SU-DHL-6 (cell line): Measurements from ENCODE around the gene AGRP.

Source experiments
- H2AFZ ChIP-seq: fragments of 200-600 bp; sonication (generic); 2 replicates; pipeline ENCODE4 v1.6.1; 2014; ENCODE audit warnings: low read depth, mild to moderate bottlenecking, moderate library complexity, mixed read lengths, antibody characterized with exemption, low read length; ENCODE audit not compliant: severe bottlenecking
- H3F3A ChIP-seq: fragments of 200-600 bp; shearing (Covaris generic); 2 replicates; pipeline ENCODE4 v1.6.0; 2016; ENCODE audit warnings: antibody characterized with exemption, mild to moderate bottlenecking; ENCODE audit not compliant: insufficient read depth
- H3K27ac ChIP-seq: fragments of 200-600 bp; sonication (generic); 2 replicates; pipeline ENCODE4 v1.5.1; 2016; ENCODE audit warnings: low read depth, mild to moderate bottlenecking, low read length, moderate library complexity, mixed read lengths
- H3K27me3 ChIP-seq: fragments of 200-600 bp; sonication (generic), shearing (Covaris generic); 2 replicates; pipeline ENCODE4 v1.6.0; 2014; ENCODE audit warnings: mild to moderate bottlenecking, low read length
- H3K36me3 ChIP-seq: fragments of 200-600 bp; sonication (generic); 2 replicates; pipeline ENCODE4 v1.6.1; 2014; ENCODE audit warnings: mild to moderate bottlenecking, low read length, mixed read lengths
- H3K4me2 ChIP-seq: fragments of 300-600, 200-600 bp; shearing (Covaris generic), sonication (generic); 2 replicates; pipeline ENCODE4 v1.6.0; 2014; ENCODE audit warnings: low read length, low read depth, mild to moderate bottlenecking; ENCODE audit not compliant: poor library complexity, severe bottlenecking
- H3K4me3 ChIP-seq: fragments of 200-600 bp; sonication (generic); 2 replicates; pipeline ENCODE4 v1.5.1; 2014; ENCODE audit warnings: antibody characterized with exemption, low read length, mild to moderate bottlenecking, mixed read lengths; ENCODE audit not compliant: insufficient read depth, poor library complexity, severe bottlenecking
- H3K79me2 ChIP-seq: fragments of 200-600 bp; sonication (generic); 2 replicates; pipeline ENCODE4 v1.6.1; 2014; ENCODE audit warnings: mild to moderate bottlenecking, low read length, moderate library complexity; ENCODE audit not compliant: insufficient read depth
- H3K9ac ChIP-seq: fragments of 200-600 bp; sonication (generic); 2 replicates; pipeline ENCODE4 v1.7.0; 2014; ENCODE audit warnings: mild to moderate bottlenecking, low read length
- H3K9me2 ChIP-seq: fragments of 200-600 bp; sonication (generic); replicated peaks from 2 replicates; pipeline ENCODE4 v1.6.1; 2014; ENCODE audit warnings: low read length; ENCODE audit not compliant: insufficient read depth
- H3K9me3 ChIP-seq: fragments of 200-600 bp; sonication (generic); 2 replicates; pipeline ENCODE4 v1.6.1; 2014; ENCODE audit warnings: low read length, mixed read lengths; ENCODE audit not compliant: insufficient read depth
- H4K20me1 ChIP-seq: fragments of 200-600 bp; sonication (generic); 2 replicates; pipeline ENCODE4 v1.6.1; 2014; ENCODE audit warnings: low read depth, mild to moderate bottlenecking, antibody characterized with exemption, low read length, moderate library complexity, mixed read lengths
- EZH2phosphoT487 ChIP-seq: fragments of 200-600 bp; sonication (generic), shearing (Covaris generic); conservative IDR thresholded peaks from 2 replicates; pipeline ENCODE4 v1.6.1; 2018; ENCODE audit warnings: mild to moderate bottlenecking, antibody characterized with exemption, low read length, moderate library complexity, mixed read lengths
- TF ChIP-seq, protein P1 (sequence below): fragments of 200-600 bp; sonication (generic); IDR thresholded peaks from one replicate; pipeline ENCODE4 v1.5.1; 2017; ENCODE audit warnings: antibody characterized with exemption, mild to moderate bottlenecking, low read length, moderate library complexity; ENCODE audit not compliant: insufficient read depth, poor library complexity, severe bottlenecking

The AGRP gene

DNA sequence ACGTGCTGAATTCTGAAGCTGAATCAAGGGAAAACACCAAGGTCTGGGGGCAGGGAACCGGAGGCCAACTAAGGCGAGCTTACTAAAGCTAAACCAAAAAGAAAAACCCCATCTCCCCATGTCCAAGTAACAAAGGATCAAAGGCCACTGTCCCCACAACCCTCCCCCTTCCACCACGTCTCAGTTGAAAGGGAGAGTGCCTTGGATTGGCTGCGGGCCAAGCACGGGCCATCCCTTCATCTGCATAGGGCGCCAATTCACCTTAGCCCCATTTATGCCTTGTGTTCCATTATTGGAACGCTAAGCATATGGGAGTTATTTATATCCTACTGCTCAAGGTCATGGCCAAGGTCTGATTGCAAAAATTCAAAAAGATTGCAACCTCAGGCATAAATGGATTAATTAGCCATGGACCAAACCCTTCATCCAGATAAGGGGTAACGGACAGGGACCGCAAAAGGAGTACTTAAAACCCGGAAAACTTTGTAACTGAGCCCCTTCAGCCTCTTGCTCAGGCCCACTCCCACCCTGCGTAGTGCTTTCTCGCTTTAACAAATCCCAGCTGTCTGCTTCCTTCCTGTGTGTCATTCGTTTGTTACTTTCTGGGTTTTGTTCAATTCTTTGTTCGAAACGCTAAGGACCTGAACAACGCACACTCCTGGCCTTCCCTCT is 1.6 kb downstream of the AGRP start:
- H3K36me3 ChIP-seq, result no peaks in the 10 kb centered on the region
- peak overlapping the region; percentile 69 for H3K4me2 ChIP-seq
- no peaks in the 10 kb centered on the region for H3K9me2 ChIP-seq
- peaks cover 62% of the 10 kb centered on the region for H3K79me2 ChIP-seq
- no peaks in the 10 kb centered on the region for H4K20me1 ChIP-seq
- no peaks in the 10 kb centered on the region for H3K27me3 ChIP-seq
- peak overlapping the region; percentile 69 for H3K4me3 ChIP-seq
- H3K27ac ChIP-seq, result peak overlapping the region; percentile 81
- no peaks in the 10 kb centered on the region for H3K9me3 ChIP-seq
- peak overlapping the region; percentile 8 for H2AFZ ChIP-seq
- H3K9ac ChIP-seq, result peak overlapping the region; percentile 84
- TF ChIP-seq, protein P1, sequence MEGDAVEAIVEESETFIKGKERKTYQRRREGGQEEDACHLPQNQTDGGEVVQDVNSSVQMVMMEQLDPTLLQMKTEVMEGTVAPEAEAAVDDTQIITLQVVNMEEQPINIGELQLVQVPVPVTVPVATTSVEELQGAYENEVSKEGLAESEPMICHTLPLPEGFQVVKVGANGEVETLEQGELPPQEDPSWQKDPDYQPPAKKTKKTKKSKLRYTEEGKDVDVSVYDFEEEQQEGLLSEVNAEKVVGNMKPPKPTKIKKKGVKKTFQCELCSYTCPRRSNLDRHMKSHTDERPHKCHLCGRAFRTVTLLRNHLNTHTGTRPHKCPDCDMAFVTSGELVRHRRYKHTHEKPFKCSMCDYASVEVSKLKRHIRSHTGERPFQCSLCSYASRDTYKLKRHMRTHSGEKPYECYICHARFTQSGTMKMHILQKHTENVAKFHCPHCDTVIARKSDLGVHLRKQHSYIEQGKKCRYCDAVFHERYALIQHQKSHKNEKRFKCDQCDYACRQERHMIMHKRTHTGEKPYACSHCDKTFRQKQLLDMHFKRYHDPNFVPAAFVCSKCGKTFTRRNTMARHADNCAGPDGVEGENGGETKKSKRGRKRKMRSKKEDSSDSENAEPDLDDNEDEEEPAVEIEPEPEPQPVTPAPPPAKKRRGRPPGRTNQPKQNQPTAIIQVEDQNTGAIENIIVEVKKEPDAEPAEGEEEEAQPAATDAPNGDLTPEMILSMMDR, result no peak
- TF ChIP-seq EZH2phosphoT487, result no peak
- H3F3A ChIP-seq, result 0 out of 2 replicates have a peak, but pooled peaks cover 6% of the 10 kb centered on the region

DNA sequence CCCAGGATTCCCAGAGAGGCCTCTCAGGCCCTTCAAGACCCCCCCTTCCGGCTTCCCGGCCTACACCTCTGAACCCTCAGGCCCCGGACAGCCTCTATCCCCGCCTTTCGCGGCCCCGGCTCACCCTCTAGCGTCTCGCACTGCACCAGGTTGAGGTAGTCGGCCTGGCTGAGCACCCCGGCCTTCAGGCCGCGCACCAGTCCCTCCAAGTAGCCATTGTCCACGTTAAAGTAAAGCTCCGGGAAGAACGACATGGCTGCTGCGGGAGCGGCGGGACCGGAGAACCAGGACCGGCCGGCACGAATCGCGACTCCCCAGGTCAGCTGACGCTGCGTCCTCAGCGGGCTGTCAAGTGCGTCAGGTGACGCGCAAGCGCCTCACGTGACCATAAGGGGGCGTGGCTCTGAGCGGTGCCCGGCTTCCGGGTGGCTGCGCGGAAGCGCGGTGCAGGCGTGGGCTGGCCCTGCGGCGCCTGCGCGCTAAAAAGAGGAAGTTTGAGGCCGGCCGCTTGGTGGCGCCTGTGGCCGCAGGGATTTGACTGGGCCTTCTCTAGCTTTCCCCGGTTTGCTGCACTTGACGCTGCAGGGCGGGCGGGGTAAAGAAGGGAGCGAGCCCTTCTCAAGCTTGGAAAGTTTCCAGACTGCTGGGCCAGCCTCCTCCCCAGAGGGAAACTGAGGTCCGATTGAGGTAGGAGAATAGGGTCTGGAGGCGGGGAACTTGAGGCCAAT is 2.4 kb downstream of the AGRP start, which contains the start of gene ATP6V0D1:
Gene ATP6V0D1, minus strand, starts transcription at position 325 of the 728 bp plus-strand sequence. Its CDS starts 71 bp downstream, at position 254.
- Histone ChIP-seq H3K36me3 (no peaks in the 10 kb centered on the region), H3K4me3 (peak within 1 kb of the TSS; percentile 97), H3K79me2 (peaks cover 69% of the 10 kb centered on the region), H3K27ac (peak within 1 kb of the TSS; percentile 81), H3K27me3 (no peaks in the 10 kb centered on the region), H3K4me2 (peak within 1 kb of the TSS; percentile 89), H3K9me3 (no peaks in the 10 kb centered on the region), H2AFZ (peak within 1 kb of the TSS; percentile 57), H3K9me2 (no peaks in the 10 kb centered on the region), H3F3A (0 out of 2 replicates have a peak, but pooled peaks cover 6% of the 10 kb centered on the region), H4K20me1 (no peaks in the 10 kb centered on the region), H3K9ac (peak within 1 kb of the TSS; percentile 84)
- TF ChIP-seq, protein P1, result peak; percentile 67
- TF ChIP-seq EZH2phosphoT487, result no peak

DNA sequence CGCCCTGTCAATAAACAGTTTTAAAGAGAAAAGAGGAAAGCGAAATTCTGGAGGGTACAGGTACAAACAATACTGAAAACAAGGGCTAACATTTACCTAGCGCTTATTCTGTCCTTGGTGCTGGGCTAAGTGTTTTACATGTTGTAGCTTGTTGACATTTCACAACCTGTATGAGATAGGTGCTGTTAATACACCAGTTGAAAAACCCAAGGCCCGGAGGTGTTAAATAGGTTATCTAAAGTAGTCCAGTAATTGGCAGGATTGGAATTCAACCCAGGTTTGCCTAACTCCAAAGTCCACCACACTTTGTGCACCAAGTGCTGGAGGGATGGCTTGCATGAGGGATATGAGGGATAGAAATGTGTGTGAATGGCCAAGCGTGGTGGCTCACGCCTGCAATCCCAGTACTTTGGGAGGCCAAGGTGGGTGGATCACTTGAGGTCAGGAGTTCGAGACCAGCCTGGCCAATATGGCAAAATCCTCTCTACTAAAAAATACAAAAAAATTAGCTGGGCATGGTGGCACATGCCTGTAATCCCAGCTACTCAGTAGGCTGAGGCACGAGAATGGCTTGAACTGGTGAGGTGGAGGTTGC is 5.3 kb downstream of the AGRP start:
- no peak for TF ChIP-seq EZH2phosphoT487
- TF ChIP-seq, protein P1, result no peak
- Histone ChIP-seq H2AFZ (no peak overlapping the region), H3K27me3 (no peaks in the 10 kb centered on the region), H3K9me3 (no peaks in the 10 kb centered on the region), H3K27ac (no peak overlapping the region), H4K20me1 (no peaks in the 10 kb centered on the region), H3K79me2 (peaks cover 88% of the 10 kb centered on the region), H3K9ac (no peak overlapping the region), H3K4me3 (no peak overlapping the region), H3F3A (0 out of 2 replicates have a peak, but pooled peaks cover 6% of the 10 kb centered on the region), H3K36me3 (no peaks in the 10 kb centered on the region), H3K9me2 (no peaks in the 10 kb centered on the region), H3K4me2 (no peak overlapping the region)
